ENCODE data around the gene MS4A14. TPM values are rescaled to one million over a fixed set of nuclear protein-coding genes. Genes with fewer than 3 reads are reported as not detected.

Gene MS4A14
- total RNA-seq, 3 donors from 2014 or later (not counting 1 experiment from before 2014, with no cell fraction given) = 0.34 to 0.80 (median 0.78) TPM

DNA sequence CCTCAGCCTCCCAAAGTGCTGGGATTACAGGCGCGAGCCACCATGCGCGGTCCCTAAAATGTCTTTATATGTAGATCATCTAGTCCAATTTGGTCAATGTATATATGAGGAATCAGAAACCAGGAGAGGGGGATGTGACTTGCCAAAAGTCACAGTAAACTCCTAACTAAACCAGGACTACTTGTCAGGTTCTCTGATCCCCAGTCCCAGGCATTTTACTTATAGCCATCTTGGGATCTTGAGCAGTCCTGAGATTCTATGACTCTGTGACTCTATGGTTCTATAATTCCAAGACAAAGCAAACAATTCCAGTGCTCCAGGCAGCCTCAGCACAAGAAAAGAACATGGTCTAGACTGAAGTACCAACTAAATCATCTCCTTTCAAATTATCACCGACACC lies 33.0 kb downstream of the MS4A14 start, which contains the start of gene MS4A5:
Gene MS4A5, plus strand, starts transcription at position 301 of the 400 bp plus-strand sequence. CDS start 103 bp downstream, outside the sequence.
- over 99% methylated on average over 5 of the region's 5 CpGs for WGBS (ENCODE audit: insufficient coverage)
- no peaks in the 10 kb centered on the region for H3K9me3 Mint-ChIP-seq
- Histone ChIP-seq H3K9me3 (ENCODE audit: control insufficient read depth, insufficient read depth, low read length) (no peaks in the 10 kb centered on the region), H3K4me1 (ENCODE audit: control insufficient read depth, insufficient read depth, low read length) (no peaks in the 10 kb centered on the region), H3K36me3 (ENCODE audit: control insufficient read depth, insufficient read depth, low read length) (no peaks in the 10 kb centered on the region), H3K27me3 (ENCODE audit: control insufficient read depth, insufficient read depth, low read length) (no peaks in the 10 kb centered on the region), H3K4me3 (ENCODE audit: low read length) (no peak within 1 kb of the TSS), H3K27ac (ENCODE audit: low read length) (no peak within 1 kb of the TSS)
- DNase-seq (no peak), ATAC-seq (no peak)
- intact Hi-C loops (cut with micrococcal nuclease) = no loop called here
- peaks cover 7 to 16% of the 10 kb centered on the region in 2 donors for H3K27me3 Mint-ChIP-seq (ENCODE audit: low read depth in 2 of 2)
- no peak within 1 kb of the TSS for H3K4me3 Mint-ChIP-seq
- H3K4me1 Mint-ChIP-seq = no peaks in the 10 kb centered on the region
- H3K36me3 Mint-ChIP-seq = no peaks in the 10 kb centered on the region
- H3K27ac Mint-ChIP-seq = no peak within 1 kb of the TSS
- TF ChIP-seq, protein P1, sequence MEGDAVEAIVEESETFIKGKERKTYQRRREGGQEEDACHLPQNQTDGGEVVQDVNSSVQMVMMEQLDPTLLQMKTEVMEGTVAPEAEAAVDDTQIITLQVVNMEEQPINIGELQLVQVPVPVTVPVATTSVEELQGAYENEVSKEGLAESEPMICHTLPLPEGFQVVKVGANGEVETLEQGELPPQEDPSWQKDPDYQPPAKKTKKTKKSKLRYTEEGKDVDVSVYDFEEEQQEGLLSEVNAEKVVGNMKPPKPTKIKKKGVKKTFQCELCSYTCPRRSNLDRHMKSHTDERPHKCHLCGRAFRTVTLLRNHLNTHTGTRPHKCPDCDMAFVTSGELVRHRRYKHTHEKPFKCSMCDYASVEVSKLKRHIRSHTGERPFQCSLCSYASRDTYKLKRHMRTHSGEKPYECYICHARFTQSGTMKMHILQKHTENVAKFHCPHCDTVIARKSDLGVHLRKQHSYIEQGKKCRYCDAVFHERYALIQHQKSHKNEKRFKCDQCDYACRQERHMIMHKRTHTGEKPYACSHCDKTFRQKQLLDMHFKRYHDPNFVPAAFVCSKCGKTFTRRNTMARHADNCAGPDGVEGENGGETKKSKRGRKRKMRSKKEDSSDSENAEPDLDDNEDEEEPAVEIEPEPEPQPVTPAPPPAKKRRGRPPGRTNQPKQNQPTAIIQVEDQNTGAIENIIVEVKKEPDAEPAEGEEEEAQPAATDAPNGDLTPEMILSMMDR (IDR thresholded peaks at IDR 0.05) = no peak

DNA sequence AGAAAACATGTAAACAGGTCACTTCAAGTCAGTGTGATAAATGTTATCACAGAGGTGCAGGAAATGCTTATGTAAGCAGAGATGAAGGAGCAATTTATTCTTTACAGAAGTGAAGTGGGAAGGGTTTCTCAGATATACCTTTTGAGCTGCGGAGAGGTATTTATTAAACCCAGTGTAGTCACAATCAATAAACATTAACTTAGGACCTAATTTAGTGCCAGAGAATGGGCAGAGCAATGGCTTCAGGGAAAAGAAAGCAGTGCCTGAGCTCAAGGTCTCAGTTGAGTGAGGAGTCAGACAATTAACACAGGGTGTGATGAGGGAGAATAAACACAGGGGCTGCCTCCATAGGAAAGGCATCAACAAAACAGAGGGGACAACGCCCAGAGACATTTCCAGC lies 35.0 kb downstream of the MS4A14 start:
- WGBS (ENCODE audit: insufficient coverage) = 92% methylated on average over 2 of the region's 2 CpGs
- H3K9me3 ChIP-seq (ENCODE audit: control insufficient read depth, insufficient read depth, low read length) = no peaks in the 10 kb centered on the region
- TF ChIP-seq, protein P1 (IDR thresholded peaks at IDR 0.05) = no peak
- H3K4me3 Mint-ChIP-seq = no peak overlapping the region
- no peaks in the 10 kb centered on the region for H3K36me3 Mint-ChIP-seq
- no peaks in the 10 kb centered on the region for H3K9me3 Mint-ChIP-seq
- H3K27ac ChIP-seq (ENCODE audit: low read length) = no peak overlapping the region
- H3K27ac Mint-ChIP-seq = no peak overlapping the region
- H3K27me3 ChIP-seq (ENCODE audit: control insufficient read depth, insufficient read depth, low read length) = no peaks in the 10 kb centered on the region
- intact Hi-C loops (cut with micrococcal nuclease) = no loop called here
- ATAC-seq (no peak), DNase-seq (no peak)
- no peaks in the 10 kb centered on the region for H3K4me1 ChIP-seq (ENCODE audit: control insufficient read depth, insufficient read depth, low read length)
- no peaks in the 10 kb centered on the region for H3K36me3 ChIP-seq (ENCODE audit: control insufficient read depth, insufficient read depth, low read length)
- no peaks in the 10 kb centered on the region for H3K4me1 Mint-ChIP-seq
- H3K4me3 ChIP-seq (ENCODE audit: low read length) = no peak overlapping the region
- H3K27me3 Mint-ChIP-seq (ENCODE audit: low read depth in 2 of 2) = peaks cover 7 to 16% of the 10 kb centered on the region in 2 donors

DNA sequence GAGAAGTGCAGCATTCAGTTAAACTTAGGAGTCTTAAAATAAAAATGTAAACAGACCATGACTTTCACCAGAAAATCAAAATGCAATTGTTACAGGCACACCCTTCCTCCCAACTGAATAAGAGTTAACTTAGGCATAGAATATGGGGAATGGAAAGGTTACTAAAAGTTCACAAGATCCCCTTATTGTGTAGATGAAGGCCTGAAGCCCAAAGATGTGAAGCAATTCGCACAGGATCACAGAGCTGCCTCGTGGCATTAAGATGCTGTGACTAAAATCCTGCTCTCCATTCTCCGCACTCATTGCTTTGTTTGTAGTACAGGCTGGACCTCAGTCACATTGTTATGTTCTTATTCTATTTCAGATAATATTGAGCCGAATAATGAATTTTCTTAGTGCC lies 37.1 kb downstream of the MS4A14 start:
- Mint-ChIP-seq H3K27me3 (ENCODE audit: low read depth in 2 of 2) (peaks cover 7 to 14% of the 10 kb centered on the region in 2 donors), H3K9me3 (no peaks in the 10 kb centered on the region), H3K4me1 (no peaks in the 10 kb centered on the region), H3K27ac (no peak overlapping the region), H3K36me3 (no peaks in the 10 kb centered on the region), H3K4me3 (no peak overlapping the region)
- no peak overlapping the region for H3K4me3 ChIP-seq (ENCODE audit: low read length)
- no peak overlapping the region for H3K27ac ChIP-seq (ENCODE audit: low read length)
- intact Hi-C loops (cut with micrococcal nuclease) = no loop called here
- TF ChIP-seq, protein P1 (IDR thresholded peaks at IDR 0.05) = no peak
- H3K4me1 ChIP-seq (ENCODE audit: control insufficient read depth, insufficient read depth, low read length) = no peaks in the 10 kb centered on the region
- no peaks in the 10 kb centered on the region for H3K27me3 ChIP-seq (ENCODE audit: control insufficient read depth, insufficient read depth, low read length)
- H3K36me3 ChIP-seq (ENCODE audit: control insufficient read depth, insufficient read depth, low read length) = no peaks in the 10 kb centered on the region
- ATAC-seq = no peak
- no peak for DNase-seq
- no peaks in the 10 kb centered on the region for H3K9me3 ChIP-seq (ENCODE audit: control insufficient read depth, insufficient read depth, low read length)
- 93% methylated on average over 3 of the region's 4 CpGs for WGBS (ENCODE audit: insufficient coverage)

DNA sequence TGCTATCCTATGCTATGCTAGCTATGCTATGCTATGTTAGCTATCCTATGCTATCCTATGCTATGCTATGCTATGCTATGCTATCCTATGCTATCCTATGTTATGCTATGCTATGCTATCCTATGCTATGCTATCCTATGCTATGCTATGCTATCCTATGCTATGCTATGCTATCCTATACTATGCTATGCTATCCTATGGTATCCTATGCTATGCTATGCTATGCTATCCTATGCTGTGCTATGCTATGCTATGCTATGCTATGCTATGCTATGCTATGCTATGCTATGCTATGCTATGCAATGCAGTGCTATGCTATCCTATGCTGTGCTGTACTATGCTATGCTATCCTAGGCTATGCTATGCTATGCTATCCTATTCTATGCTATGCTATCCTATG lies 50.8 kb downstream of the MS4A14 start:
- H3K27ac ChIP-seq (ENCODE audit: low read length) = no peak overlapping the region
- H3K9me3 Mint-ChIP-seq = no peaks in the 10 kb centered on the region
- intact Hi-C loops (cut with micrococcal nuclease) = no loop called here
- H3K9me3 ChIP-seq (ENCODE audit: control insufficient read depth, insufficient read depth, low read length) = no peaks in the 10 kb centered on the region
- no peaks in the 10 kb centered on the region for H3K36me3 Mint-ChIP-seq
- H3K4me1 ChIP-seq (ENCODE audit: control insufficient read depth, insufficient read depth, low read length) = peaks cover 5% of the 10 kb centered on the region
- DNase-seq = no peak
- peak overlapping the region; percentile 48 for H3K4me3 ChIP-seq (ENCODE audit: low read length)
- no peak for ATAC-seq
- TF ChIP-seq, protein P1 (IDR thresholded peaks at IDR 0.05) = no peak
- no peaks in the 10 kb centered on the region for H3K27me3 ChIP-seq (ENCODE audit: control insufficient read depth, insufficient read depth, low read length)
- no peaks in the 10 kb centered on the region for H3K36me3 ChIP-seq (ENCODE audit: control insufficient read depth, insufficient read depth, low read length)
- H3K4me1 Mint-ChIP-seq = peaks cover 18 to 20% of the 10 kb centered on the region in 2 donors
- no peaks in the 10 kb centered on the region for H3K27me3 Mint-ChIP-seq (ENCODE audit: low read depth in 2 of 2)
- peak overlapping the region; percentile 97 for H3K4me3 Mint-ChIP-seq
- H3K27ac Mint-ChIP-seq = peak overlapping the region; percentile 80 to 89

Measured in natural killer cell (primary cell).